ENCODE measurements around the gene ATXN3. TPM values are rescaled to one million over a fixed set of nuclear protein-coding genes. Genes with fewer than 3 reads are reported as not detected.

ATXN3 gene
- total RNA-seq, 4 donors from 2014 or later = 17.1 to 35.6 (median 25.9) TPM

DNA sequence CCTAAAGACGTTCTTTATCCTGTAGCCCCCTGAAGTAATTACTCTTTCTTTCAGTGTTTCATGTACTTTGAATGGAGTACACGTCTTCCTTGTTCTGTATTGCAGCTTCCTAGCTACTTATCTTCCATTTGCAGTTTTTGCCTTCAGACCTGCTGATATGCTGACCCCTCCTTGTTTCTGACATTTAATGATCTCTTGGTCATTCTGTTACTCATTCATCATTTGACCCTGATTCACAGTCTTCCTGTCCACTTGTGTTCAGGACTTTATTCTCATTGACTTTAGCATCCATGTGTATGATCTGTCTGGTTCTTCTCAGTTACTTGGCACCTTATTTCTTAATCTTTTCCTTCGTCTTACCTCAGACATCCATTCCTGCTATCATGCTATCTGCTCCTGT lies 37.6 kb upstream of the ATXN3 start:
- no peak for DNase-seq
- 84 to 87% methylated on average over 3 of the region's 3 CpGs for WGBS, 2 donors (ENCODE audit: low coverage in 1 of 2)
- intact Hi-C loops (cut with DNase I; ENCODE audit: low total_unique reads) (no loop called here), in situ Hi-C loops (cut with MboI; ENCODE audit: low pct_ligation_motif_present in 1 of 4, low pct_unique_long_range_greater_than_20kb in 1 of 4, low sequenced_read_pairs in 3 of 4) (loop anchor here in 3 of 4 donors (25.0 kb wide), 2 partner anchors 318 to 543 kb away; no protein-coding TSS in a partner anchor)
- Histone ChIP-seq H3K4me3 (no peak overlapping the region), H3K36me3 (peaks cover 0 to 68% (median 34%) of the 10 kb centered on the region in 4 donors), H3K9me3 (no peaks in the 10 kb centered on the region), H3K4me1 (no peaks in the 10 kb centered on the region), H3K27me3 (no peaks in the 10 kb centered on the region), H3K27ac (no peak overlapping the region)
- TF ChIP-seq EP300 (IDR thresholded peaks at IDR 0.05; ENCODE audit: low read depth) (no peak), POLR2A (IDR thresholded peaks at IDR 0.05) (no peak), POLR2AphosphoS5 (IDR thresholded peaks at IDR 0.05) (no peak), CTCF (IDR thresholded peaks at IDR 0.05) (no peak)

DNA sequence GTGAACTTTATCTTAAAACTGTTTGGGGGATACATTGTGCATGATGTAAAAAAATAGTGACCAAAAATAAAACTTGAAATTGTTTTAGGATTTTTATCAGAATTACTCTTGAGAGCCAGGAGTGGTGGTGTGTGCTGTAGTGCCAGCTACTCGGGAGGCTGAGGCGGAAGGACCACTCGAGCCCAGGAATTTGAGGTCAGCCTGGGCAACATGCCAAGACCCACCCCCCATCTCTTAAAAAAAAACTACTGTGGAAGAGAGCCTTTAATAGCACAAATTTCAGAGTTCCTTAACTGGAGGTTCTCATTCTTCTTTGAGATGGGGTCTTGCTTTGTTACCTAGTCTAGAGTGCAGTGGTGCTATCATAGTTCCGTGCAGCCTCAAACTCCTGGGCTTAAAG lies 36.9 kb upstream of the ATXN3 start:
- in situ Hi-C loops (cut with MboI; ENCODE audit: low pct_ligation_motif_present in 1 of 4, low pct_unique_long_range_greater_than_20kb in 1 of 4, low sequenced_read_pairs in 3 of 4) = loop anchor here in 3 of 4 donors (25.0 kb wide), 2 partner anchors 319 to 544 kb away; no protein-coding TSS in a partner anchor
- intact Hi-C loops (cut with DNase I; ENCODE audit: low total_unique reads) = no loop called here
- no peak overlapping the region for H3K27ac ChIP-seq
- peaks cover 0 to 73% (median 36%) of the 10 kb centered on the region in 4 donors for H3K36me3 ChIP-seq
- no peaks in the 10 kb centered on the region for H3K9me3 ChIP-seq
- DNase-seq = no peak
- H3K4me3 ChIP-seq = no peak overlapping the region
- TF ChIP-seq EP300 (IDR thresholded peaks at IDR 0.05; ENCODE audit: low read depth) (no peak), POLR2AphosphoS5 (IDR thresholded peaks at IDR 0.05) (no peak), CTCF (IDR thresholded peaks at IDR 0.05) (no peak), POLR2A (IDR thresholded peaks at IDR 0.05) (no peak)
- H3K4me1 ChIP-seq = no peaks in the 10 kb centered on the region
- no peaks in the 10 kb centered on the region for H3K27me3 ChIP-seq
- 69 to 83% methylated on average over 3 to 4 of the region's 4 CpGs for WGBS, 2 donors (ENCODE audit: low coverage in 1 of 2)

- in situ Hi-C loops (cut with MboI; ENCODE audit: low pct_ligation_motif_present in 1 of 4, low pct_unique_long_range_greater_than_20kb in 1 of 4, low sequenced_read_pairs in 3 of 4) = loop anchor here (10.0 to 25.0 kb wide), 3 partner anchors 320 to 552 kb away; no protein-coding TSS in a partner anchor
- 50 to 62% methylated on average over 1 of the region's 1 CpG for whole genome bisulfite sequencing, 2 donors (ENCODE audit: low coverage in 1 of 2)
- intact Hi-C loops (cut with DNase I; ENCODE audit: low total_unique reads) = no loop called here
- no peaks in the 10 kb centered on the region for H3K27me3 ChIP-seq
- TF ChIP-seq EP300 (IDR thresholded peaks at IDR 0.05; ENCODE audit: low read depth) = no peak
- TF ChIP-seq POLR2A (IDR thresholded peaks at IDR 0.05) = no peak
- no peak for TF ChIP-seq POLR2AphosphoS5 (IDR thresholded peaks at IDR 0.05)
- peak; percentile 36 to 53 (median 49) for TF ChIP-seq CTCF (IDR thresholded peaks at IDR 0.05)
- no peak overlapping the region for H3K4me3 ChIP-seq
- H3K9me3 ChIP-seq = no peaks in the 10 kb centered on the region
- no peak for DNase-seq
- H3K27ac ChIP-seq = no peak overlapping the region
- H3K36me3 ChIP-seq = peaks cover 0 to 56% (median 23%) of the 10 kb centered on the region in 4 donors
- no peaks in the 10 kb centered on the region for H3K4me1 ChIP-seq
Measured at GRCh38 chr14:92135269-92135668, 28.9 kb upstream of the ATXN3 start.

DNA sequence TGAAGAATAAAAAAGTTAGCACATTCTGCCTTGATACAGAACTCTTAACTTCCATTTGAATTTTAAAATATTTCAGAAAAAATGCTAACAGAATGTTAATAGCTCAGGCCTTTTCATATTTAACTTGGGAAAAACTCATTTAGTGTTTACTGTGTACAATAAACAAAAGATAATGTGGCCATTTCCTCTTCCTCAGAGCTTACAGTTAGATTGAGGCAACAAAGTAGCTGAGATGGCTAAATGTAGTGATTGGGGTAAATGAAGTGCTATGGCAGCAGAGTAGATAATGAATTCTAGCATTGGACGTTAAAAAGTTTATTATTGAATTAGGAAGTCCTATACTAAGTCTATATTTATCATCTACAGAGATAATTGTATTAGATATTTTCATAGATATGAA lies 28.1 kb upstream of the ATXN3 start:
- H3K4me1 ChIP-seq = no peaks in the 10 kb centered on the region
- intact Hi-C loops (cut with DNase I; ENCODE audit: low total_unique reads) = no loop called here
- WGBS, 2 donors (ENCODE audit: low coverage in 1 of 2) = 71 to 72% methylated on average over 1 of the region's 1 CpG
- no peaks in the 10 kb centered on the region for H3K27me3 ChIP-seq
- no peak overlapping the region for H3K4me3 ChIP-seq
- H3K27ac ChIP-seq = no peak overlapping the region
- in situ Hi-C loops (cut with MboI; ENCODE audit: low pct_ligation_motif_present in 1 of 4, low pct_unique_long_range_greater_than_20kb in 1 of 4, low sequenced_read_pairs in 3 of 4) = loop anchor here (10.0 to 25.0 kb wide), 3 partner anchors 320 to 553 kb away; no protein-coding TSS in a partner anchor
- TF ChIP-seq CTCF (IDR thresholded peaks at IDR 0.05) = no peak
- H3K9me3 ChIP-seq = no peaks in the 10 kb centered on the region
- H3K36me3 ChIP-seq = peaks cover 0 to 58% (median 21%) of the 10 kb centered on the region in 4 donors
- no peak for DNase-seq
